Transverse colon (tissue), 3 donors: ENCODE data around the gene RPGRIP1L.

Experiments
- CTCF ChIP-seq, 5 experiments: fragments of 200-600 bp in 3 of 5; fragments of 450-650 bp in 2 of 5; sonication (generic) in 3 of 5; IDR thresholded peaks; 1 replicate in 2 of 5; 2 replicates in 3 of 5; pipeline ENCODE4 v1.5.1; 2016 to 2017; ENCODE audit warnings: antibody characterized with exemption in 5 of 5, inconsistent platforms in 3 of 5, mild to moderate bottlenecking in 2 of 5, moderate library complexity in 1 of 5
- EP300 ChIP-seq: sonication (generic); formaldehyde crosslinking; IDR thresholded peaks from one replicate; pipeline ENCODE4 v1.6.1; 2017; ENCODE audit warnings: antibody characterized with exemption, low read depth
- POLR2A ChIP-seq: fragments of 450-650 bp; IDR thresholded peaks from one replicate; pipeline ENCODE4 v1.6.1; 2016; ENCODE audit warnings: antibody characterized with exemption, mild to moderate bottlenecking, moderate library complexity

- TF ChIP-seq CTCF (IDR thresholded peaks at IDR 0.05) = no peak
- TF ChIP-seq POLR2A = no peak
- TF ChIP-seq EP300 = no peak
Measured at GRCh38 chr16:53734908-53735307, 31.2 kb upstream of the RPGRIP1L start.
